Neural cell (in vitro differentiated cells): ENCODE results near the gene WDTC1. TPM values are rescaled to one million over a fixed set of nuclear protein-coding genes. Genes with fewer than 3 reads are reported as not detected.

Source experiments
- H2AFZ ChIP-seq: fragments of 200-600, 300-800 bp; sonication (generic), shearing (Covaris generic); 2 replicates; pipeline ENCODE4 v1.6.0; 2014; ENCODE audit warnings: low read depth, mild to moderate bottlenecking, antibody characterized with exemption, low read length, moderate library complexity
- H3F3A ChIP-seq: fragments of 200-600 bp; shearing (Covaris generic); 2 replicates; pipeline ENCODE4 v1.6.1; 2016; ENCODE audit warnings: mild to moderate bottlenecking, moderate library complexity, mixed read lengths, antibody characterized with exemption, low read length; ENCODE audit not compliant: insufficient read depth, poor library complexity, severe bottlenecking
- H3K27ac ChIP-seq: fragments of 200-600, 300-800 bp; sonication (generic), shearing (Covaris generic); 2 replicates; pipeline ENCODE4 v1.5.1; 2014; ENCODE audit warnings: mild to moderate bottlenecking, low read length, moderate library complexity
- H3K27me3 ChIP-seq: fragments of 300-800, 200-600 bp; sonication (generic), shearing (Covaris generic); 2 replicates; pipeline ENCODE4 v1.6.0; 2014; ENCODE audit warnings: mild to moderate bottlenecking, low read depth, low read length, moderate library complexity; ENCODE audit not compliant: insufficient read depth
- H3K36me3 ChIP-seq: fragments of 300-800, 200-600 bp; sonication (generic), shearing (Covaris generic); 2 replicates; pipeline ENCODE4 v1.5.1; 2014; ENCODE audit warnings: mild to moderate bottlenecking, antibody characterized with exemption, low read length, moderate library complexity; ENCODE audit not compliant: insufficient read depth
- H3K4me2 ChIP-seq: fragments of 300-800, 200-600 bp; sonication (generic), shearing (Covaris generic); 2 replicates; pipeline ENCODE4 v1.6.0; 2014; ENCODE audit warnings: mild to moderate bottlenecking, low read length
- H3K4me3 ChIP-seq: fragments of 300-800, 200-600 bp; sonication (generic), shearing (Covaris generic); 2 replicates; pipeline ENCODE4 v1.5.1; 2014; ENCODE audit warnings: mild to moderate bottlenecking, low read length, moderate library complexity
- H3K79me2 ChIP-seq: fragments of 200-600 bp; shearing (Covaris generic); replicated peaks from 2 replicates; pipeline ENCODE4 v1.6.0; 2014; ENCODE audit warnings: mild to moderate bottlenecking, low read length, moderate library complexity; ENCODE audit not compliant: insufficient read depth
- H3K9ac ChIP-seq: fragments of 300-800, 200-600 bp; sonication (generic), shearing (Covaris generic); 2 replicates; pipeline ENCODE4 v1.6.1; 2016; ENCODE audit warnings: mild to moderate bottlenecking, low read length, mixed read lengths
- H3K9me2 ChIP-seq: fragments of 200-600 bp; shearing (Covaris generic); 2 replicates; pipeline ENCODE4 v1.6.1; 2016; ENCODE audit warnings: mild to moderate bottlenecking, low read length, mixed read lengths; ENCODE audit not compliant: insufficient read depth
- H3K9me3 ChIP-seq: fragments of 200-600, 300-800 bp; sonication (generic), shearing (Covaris generic); 2 replicates; pipeline ENCODE4 v1.6.1; 2016; ENCODE audit warnings: mild to moderate bottlenecking, mixed run types, low read length, moderate library complexity, mixed read lengths
- H4K20me1 ChIP-seq: fragments of 200-600 bp; shearing (Covaris generic); 2 replicates; pipeline ENCODE4 v1.6.1; 2016; ENCODE audit warnings: mild to moderate bottlenecking, mixed run types; ENCODE audit not compliant: insufficient read depth
- EP300 ChIP-seq: fragments of 450-650 bp; conservative IDR thresholded peaks from 2 replicates; pipeline ENCODE4 v1.6.1; 2014; ENCODE audit warnings: antibody characterized with exemption, mild to moderate bottlenecking, moderate library complexity; ENCODE audit not compliant: poor library complexity, severe bottlenecking
- EZH2 ChIP-seq: fragments of 200-600, 300-800 bp; shearing (Covaris generic), sonication (generic); IDR thresholded peaks from 2 replicates; pipeline ENCODE4 v1.6.1; 2014; ENCODE audit warnings: antibody characterized with exemption, low read length, borderline replicate concordance, mild to moderate bottlenecking; ENCODE audit not compliant: insufficient read depth, poor library complexity, severe bottlenecking
- MXI1 ChIP-seq: fragments of 450-650 bp; conservative IDR thresholded peaks from 2 replicates; pipeline ENCODE4 v1.6.1; 2014; ENCODE audit warnings: antibody characterized with exemption, mild to moderate bottlenecking; ENCODE audit not compliant: poor library complexity, severe bottlenecking
- POLR2AphosphoS5 ChIP-seq: IDR thresholded peaks from 2 replicates; pipeline ENCODE4 v1.6.1; 2012
- RAD21 ChIP-seq: fragments of 450-650 bp; conservative IDR thresholded peaks from 2 replicates; pipeline ENCODE4 v1.6.1; 2014; ENCODE audit warnings: antibody characterized with exemption, mild to moderate bottlenecking, moderate library complexity
- REST ChIP-seq: IDR thresholded peaks from 2 replicates; pipeline ENCODE4 v1.6.1; 2012; ENCODE audit warnings: borderline replicate concordance
- SMC3 ChIP-seq: fragments of 450-650 bp; conservative IDR thresholded peaks from 2 replicates; pipeline ENCODE4 v1.6.1; 2014; ENCODE audit warnings: antibody characterized with exemption, mild to moderate bottlenecking, moderate library complexity; ENCODE audit not compliant: poor library complexity
- TAF1 ChIP-seq: IDR thresholded peaks from 2 replicates; pipeline ENCODE4 v1.6.1; 2012; ENCODE audit warnings: low read depth
- polyA plus RNA-seq: library from polyadenylated mRNA; depleted of rRNA; stranded (reverse); fragments of >200 nt; gene quantifications from 2 replicates; pipeline ENCODE4 v1.2.3, GENCODE V29; 2014
- TF ChIP-seq, protein P1 (sequence below): fragments of 450-650 bp; IDR thresholded peaks from 2 replicates; pipeline ENCODE4 v1.5.1; 2014; ENCODE audit warnings: antibody characterized with exemption, mild to moderate bottlenecking, moderate library complexity; ENCODE audit not compliant: poor library complexity, severe bottlenecking

The WDTC1 gene
- polyA plus RNA-seq, 1 donor from 2014 or later, result 10.9 TPM

DNA sequence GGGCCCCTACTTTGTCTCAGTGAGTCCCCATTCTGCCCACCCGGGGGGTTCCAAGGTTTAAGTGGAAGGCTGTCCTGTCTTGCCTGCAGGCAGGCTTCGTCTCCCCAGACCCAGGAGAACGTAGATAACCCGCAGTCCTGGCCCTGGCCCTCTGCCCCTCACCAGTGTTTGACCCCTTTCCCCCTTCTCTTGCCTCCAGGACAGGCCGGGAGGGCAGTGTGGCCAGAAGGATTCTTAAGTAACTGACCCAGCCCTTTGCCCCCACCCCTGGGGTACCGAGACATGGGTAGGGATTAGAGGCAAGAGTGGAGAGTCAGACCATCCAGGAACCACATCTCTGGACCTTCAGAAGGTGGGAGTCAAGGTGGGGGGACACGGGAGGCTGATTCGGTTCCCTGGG lies 96.4 kb downstream of the WDTC1 start:
- Histone ChIP-seq H3K4me2 (no peak overlapping the region), H2AFZ (no peak overlapping the region), H3K9ac (no peak overlapping the region), H3K27me3 (no peaks in the 10 kb centered on the region), H3K79me2 (peaks cover 22% of the 10 kb centered on the region), H3K27ac (no peak overlapping the region), H3K9me3 (no peaks in the 10 kb centered on the region), H3F3A (no peaks in the 10 kb centered on the region), H3K36me3 (no peaks in the 10 kb centered on the region), H4K20me1 (no peaks in the 10 kb centered on the region), H3K9me2 (no peaks in the 10 kb centered on the region), H3K4me3 (no peak overlapping the region)
- TF ChIP-seq RAD21, result no peak
- TF ChIP-seq, protein P1, sequence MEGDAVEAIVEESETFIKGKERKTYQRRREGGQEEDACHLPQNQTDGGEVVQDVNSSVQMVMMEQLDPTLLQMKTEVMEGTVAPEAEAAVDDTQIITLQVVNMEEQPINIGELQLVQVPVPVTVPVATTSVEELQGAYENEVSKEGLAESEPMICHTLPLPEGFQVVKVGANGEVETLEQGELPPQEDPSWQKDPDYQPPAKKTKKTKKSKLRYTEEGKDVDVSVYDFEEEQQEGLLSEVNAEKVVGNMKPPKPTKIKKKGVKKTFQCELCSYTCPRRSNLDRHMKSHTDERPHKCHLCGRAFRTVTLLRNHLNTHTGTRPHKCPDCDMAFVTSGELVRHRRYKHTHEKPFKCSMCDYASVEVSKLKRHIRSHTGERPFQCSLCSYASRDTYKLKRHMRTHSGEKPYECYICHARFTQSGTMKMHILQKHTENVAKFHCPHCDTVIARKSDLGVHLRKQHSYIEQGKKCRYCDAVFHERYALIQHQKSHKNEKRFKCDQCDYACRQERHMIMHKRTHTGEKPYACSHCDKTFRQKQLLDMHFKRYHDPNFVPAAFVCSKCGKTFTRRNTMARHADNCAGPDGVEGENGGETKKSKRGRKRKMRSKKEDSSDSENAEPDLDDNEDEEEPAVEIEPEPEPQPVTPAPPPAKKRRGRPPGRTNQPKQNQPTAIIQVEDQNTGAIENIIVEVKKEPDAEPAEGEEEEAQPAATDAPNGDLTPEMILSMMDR, result no peak
- no peak for TF ChIP-seq EZH2
- TF ChIP-seq EP300, result no peak

DNA sequence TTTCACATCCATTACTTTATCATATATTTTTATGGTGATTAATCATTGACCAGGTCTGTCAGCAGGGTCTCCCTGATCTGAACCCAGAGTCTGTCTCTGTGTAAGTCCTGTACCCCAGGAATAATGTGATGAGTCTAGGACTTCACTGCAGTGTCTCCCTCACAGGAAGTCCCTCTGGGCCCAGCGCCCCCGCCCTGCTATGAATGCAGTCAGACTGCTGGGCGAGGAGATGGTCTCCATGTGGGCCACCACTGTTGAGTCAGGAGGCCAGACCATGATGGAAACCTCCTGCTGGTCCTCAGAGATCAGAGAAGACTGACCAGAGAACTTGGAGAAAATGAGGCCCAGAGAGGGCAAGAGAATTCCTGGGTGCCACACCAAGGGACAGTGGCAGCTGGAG lies 97.0 kb downstream of the WDTC1 start:
- H3K36me3 ChIP-seq, result no peaks in the 10 kb centered on the region

More for the DNA sequence above, 97.0 kb downstream of the WDTC1 start:
- Histone ChIP-seq H3K79me2 (peaks cover 15% of the 10 kb centered on the region), H4K20me1 (no peaks in the 10 kb centered on the region), H3K27me3 (no peaks in the 10 kb centered on the region), H3K9me2 (no peaks in the 10 kb centered on the region), H3K9me3 (no peaks in the 10 kb centered on the region), H3K27ac (no peak overlapping the region), H2AFZ (no peak overlapping the region), H3F3A (no peaks in the 10 kb centered on the region), H3K4me2 (no peak overlapping the region), H3K9ac (no peak overlapping the region), H3K4me3 (no peak overlapping the region)
- TF ChIP-seq POLR2AphosphoS5 (no peak), EP300 (no peak), SMC3 (no peak), RAD21 (no peak), MXI1 (no peak), TAF1 (no peak), EZH2 (no peak), REST (no peak)
- TF ChIP-seq, protein P1, result no peak
